ENCODE measurements around the gene KCNT2.

DNA sequence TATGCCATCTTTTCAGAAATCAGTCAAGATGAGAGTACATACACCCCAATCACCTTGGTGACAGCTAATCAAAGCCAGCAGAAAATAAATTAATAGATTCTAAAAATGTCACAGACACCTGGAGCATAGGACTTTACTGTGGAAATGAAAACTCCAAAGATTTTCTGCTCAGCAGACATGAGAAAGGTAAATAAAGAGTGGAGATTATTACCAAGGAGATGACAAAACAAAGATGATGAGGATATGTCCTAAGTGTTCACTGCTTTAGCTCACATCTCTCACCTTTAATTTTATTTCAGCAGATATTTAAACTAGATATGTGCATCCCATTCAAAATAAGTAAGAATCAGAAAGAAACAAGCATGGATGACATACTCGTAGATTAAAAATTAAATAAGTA lies 14.8 kb upstream of the KCNT2 start:
- TF ChIP-seq POLR2A (IDR thresholded peaks at IDR 0.05; ENCODE audit: low read depth, low read length) (no peak), POLR2AphosphoS5 (IDR thresholded peaks at IDR 0.05; ENCODE audit: low read depth, low read length) (no peak), TAF1 (IDR thresholded peaks at IDR 0.05; ENCODE audit: low read depth, low read length) (no peak), SPI1 (IDR thresholded peaks at IDR 0.05; ENCODE audit: low read depth, low read length) (no peak), PAX5 (IDR thresholded peaks at IDR 0.05; ENCODE audit: insufficient read depth, low read length, severe bottlenecking) (no peak)
